ENCODE results near the gene HPCAL4. TPM values are rescaled to one million over a fixed set of nuclear protein-coding genes. Genes with fewer than 3 reads are reported as not detected.

The HPCAL4 gene
- total RNA-seq, 1 donor from 2014 or later: 0.60 TPM

- Mint-ChIP-seq H3K4me1 (peaks cover 12% of the 10 kb centered on the region), H3K27ac (no peak within 1 kb of the TSS), H3K36me3 (no peaks in the 10 kb centered on the region), H3K9me3 (no peaks in the 10 kb centered on the region), H3K4me3 (peak within 1 kb of the TSS; percentile 58), H3K27me3 (ENCODE audit: low read depth) (peaks cover 75% of the 10 kb centered on the region)
- peak; percentile 46 to 56 for DNase-seq (ENCODE audit: low spot score in 2 of 2, unreplicated experiment in 2 of 2)
- TF ChIP-seq CTCF (IDR thresholded peaks at IDR 0.05; ENCODE audit: unreplicated experiment): no peak
Measured at GRCh38 chr1:39639305-39640130, 51.7 kb downstream of the HPCAL4 start, which contains the start of gene HEYL. Gene HEYL, minus strand, starts transcription at chr1:39639643. Its CDS starts 18 bp downstream, at chr1:39639625.

- TF ChIP-seq CTCF (IDR thresholded peaks at IDR 0.05; ENCODE audit: unreplicated experiment): no peak
- H3K4me3 Mint-ChIP-seq: peak overlapping the region; percentile 58
Measured at GRCh38 chr1:39638965-39639304, 52.3 kb downstream of the HPCAL4 start.

GRCh38 chr1:39637361-39637760 lies 53.9 kb downstream of the HPCAL4 start:
- no peak for TF ChIP-seq CTCF (IDR thresholded peaks at IDR 0.05; ENCODE audit: unreplicated experiment)
- H3K27me3 Mint-ChIP-seq (ENCODE audit: low read depth): peaks cover 82% of the 10 kb centered on the region
- no peaks in the 10 kb centered on the region for H3K9me3 Mint-ChIP-seq
- no peak overlapping the region for H3K27ac Mint-ChIP-seq
- no peak for DNase-seq (ENCODE audit: low spot score in 2 of 2, unreplicated experiment in 2 of 2)
- peaks cover 22% of the 10 kb centered on the region for H3K4me1 Mint-ChIP-seq
- no peaks in the 10 kb centered on the region for H3K36me3 Mint-ChIP-seq
- H3K4me3 Mint-ChIP-seq: no peak overlapping the region

More at GRCh38 chr1:39638965-39639304, 52.3 kb downstream of the HPCAL4 start:
- Mint-ChIP-seq H3K27me3 (ENCODE audit: low read depth) (peaks cover 81% of the 10 kb centered on the region), H3K36me3 (no peaks in the 10 kb centered on the region), H3K27ac (no peak overlapping the region), H3K9me3 (no peaks in the 10 kb centered on the region), H3K4me1 (peaks cover 15% of the 10 kb centered on the region)
- no peak for DNase-seq (ENCODE audit: low spot score in 2 of 2, unreplicated experiment in 2 of 2)

GRCh38 chr1:39635871-39636210 lies 55.4 kb downstream of the HPCAL4 start:
- Mint-ChIP-seq H3K4me3 (no peak overlapping the region), H3K9me3 (no peaks in the 10 kb centered on the region), H3K4me1 (peaks cover 22% of the 10 kb centered on the region), H3K27me3 (ENCODE audit: low read depth) (peaks cover 88% of the 10 kb centered on the region), H3K27ac (peak overlapping the region; percentile 40), H3K36me3 (no peaks in the 10 kb centered on the region)
- no peak for TF ChIP-seq CTCF (IDR thresholded peaks at IDR 0.05; ENCODE audit: unreplicated experiment)
- no peak for DNase-seq (ENCODE audit: low spot score in 2 of 2, unreplicated experiment in 2 of 2)

GRCh38 chr1:39635205-39635870 lies 55.9 kb downstream of the HPCAL4 start:
- Mint-ChIP-seq H3K36me3 (no peaks in the 10 kb centered on the region), H3K27ac (peak overlapping the region; percentile 40), H3K9me3 (no peaks in the 10 kb centered on the region), H3K4me1 (peaks cover 22% of the 10 kb centered on the region), H3K27me3 (ENCODE audit: low read depth) (peaks cover 88% of the 10 kb centered on the region), H3K4me3 (no peak overlapping the region)
- no peak for DNase-seq (ENCODE audit: low spot score in 2 of 2, unreplicated experiment in 2 of 2)
- no peak for TF ChIP-seq CTCF (IDR thresholded peaks at IDR 0.05; ENCODE audit: unreplicated experiment)

Data from mesothelial cell of epicardium (in vitro differentiated cells).